GM18861 (cell line): ENCODE results near the gene KANSL3.

Source experiments
- ATAC-seq: cut with Tn5 transposase; IDR thresholded peaks from one replicate; pipeline ENCODE4 v1.9.1; 2021; ENCODE audit not compliant: unreplicated experiment

KANSL3 gene

GRCh38 chr2:96608469-96609455 is 29.4 kb downstream of the KANSL3 start:
- ATAC-seq, result no peak

- no peak for ATAC-seq
Observed at GRCh38 chr2:96604104-96604503, 34.0 kb downstream of the KANSL3 start.

- no peak for ATAC-seq
Observed at GRCh38 chr2:96602330-96602823, 35.7 kb downstream of the KANSL3 start.

- ATAC-seq, result no peak
Observed at GRCh38 chr2:96601382-96602292, 36.5 kb downstream of the KANSL3 start.

GRCh38 chr2:96599941-96600340 is 38.2 kb downstream of the KANSL3 start:
- no peak for ATAC-seq

GRCh38 chr2:96596596-96596995 is 41.5 kb downstream of the KANSL3 start:
- no peak for ATAC-seq

- no peak for ATAC-seq
Observed at GRCh38 chr2:96594691-96595152, 43.4 kb downstream of the KANSL3 start.

GRCh38 chr2:96594282-96594681 is 43.8 kb downstream of the KANSL3 start:
- no peak for ATAC-seq

- no peak for ATAC-seq
Observed at GRCh38 chr2:96591494-96591893, 46.6 kb downstream of the KANSL3 start.

- no peak for ATAC-seq
Observed at GRCh38 chr2:96591054-96591453, 47.1 kb downstream of the KANSL3 start.

GRCh38 chr2:96587843-96588242 is 50.3 kb downstream of the KANSL3 start:
- no peak for ATAC-seq

- ATAC-seq, result no peak
Observed at GRCh38 chr2:96584017-96584416, 54.1 kb downstream of the KANSL3 start.

GRCh38 chr2:96580771-96581170 is 57.3 kb downstream of the KANSL3 start:
- no peak for ATAC-seq

- ATAC-seq, result no peak
Observed at GRCh38 chr2:96579422-96579821, 58.7 kb downstream of the KANSL3 start.

GRCh38 chr2:96578731-96579130 is 59.4 kb downstream of the KANSL3 start:
- ATAC-seq, result no peak

GRCh38 chr2:96577501-96577900 is 60.6 kb downstream of the KANSL3 start:
- ATAC-seq, result no peak

- ATAC-seq, result no peak
Observed at GRCh38 chr2:96575785-96576456, 62.2 kb downstream of the KANSL3 start.

GRCh38 chr2:96574364-96574763 is 63.7 kb downstream of the KANSL3 start:
- no peak for ATAC-seq

GRCh38 chr2:96568094-96568493 is 70.0 kb downstream of the KANSL3 start:
- ATAC-seq, result no peak

- ATAC-seq, result no peak
Observed at GRCh38 chr2:96565111-96565510, 73.0 kb downstream of the KANSL3 start.

GRCh38 chr2:96564563-96564962 is 73.5 kb downstream of the KANSL3 start:
- no peak for ATAC-seq
